AG10803 (cell line): ENCODE results near the gene EID2.

Experiments
- DNase-seq: peaks from one replicate; pipeline ENCODE4 v3.0.0; 2010; ENCODE audit warnings: low read depth
- H3K4me3 ChIP-seq: 2 replicates; pipeline ENCODE4 v1.5.1; 2011; ENCODE audit warnings: mild to moderate bottlenecking, low read length, control low read depth
- TF ChIP-seq, protein P1 (sequence below): conservative IDR thresholded peaks from 2 replicates; pipeline ENCODE4 v1.5.1; 2011; ENCODE audit warnings: mild to moderate bottlenecking, low read length, control low read depth, inconsistent platforms

Gene EID2, protein sequence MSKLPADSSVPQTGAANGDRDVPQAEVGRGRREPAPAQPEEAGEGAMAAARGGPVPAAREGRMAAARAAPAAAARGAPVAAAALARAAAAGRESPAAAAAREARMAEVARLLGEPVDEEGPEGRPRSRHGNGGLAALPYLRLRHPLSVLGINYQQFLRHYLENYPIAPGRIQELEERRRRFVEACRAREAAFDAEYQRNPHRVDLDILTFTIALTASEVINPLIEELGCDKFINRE

DNA sequence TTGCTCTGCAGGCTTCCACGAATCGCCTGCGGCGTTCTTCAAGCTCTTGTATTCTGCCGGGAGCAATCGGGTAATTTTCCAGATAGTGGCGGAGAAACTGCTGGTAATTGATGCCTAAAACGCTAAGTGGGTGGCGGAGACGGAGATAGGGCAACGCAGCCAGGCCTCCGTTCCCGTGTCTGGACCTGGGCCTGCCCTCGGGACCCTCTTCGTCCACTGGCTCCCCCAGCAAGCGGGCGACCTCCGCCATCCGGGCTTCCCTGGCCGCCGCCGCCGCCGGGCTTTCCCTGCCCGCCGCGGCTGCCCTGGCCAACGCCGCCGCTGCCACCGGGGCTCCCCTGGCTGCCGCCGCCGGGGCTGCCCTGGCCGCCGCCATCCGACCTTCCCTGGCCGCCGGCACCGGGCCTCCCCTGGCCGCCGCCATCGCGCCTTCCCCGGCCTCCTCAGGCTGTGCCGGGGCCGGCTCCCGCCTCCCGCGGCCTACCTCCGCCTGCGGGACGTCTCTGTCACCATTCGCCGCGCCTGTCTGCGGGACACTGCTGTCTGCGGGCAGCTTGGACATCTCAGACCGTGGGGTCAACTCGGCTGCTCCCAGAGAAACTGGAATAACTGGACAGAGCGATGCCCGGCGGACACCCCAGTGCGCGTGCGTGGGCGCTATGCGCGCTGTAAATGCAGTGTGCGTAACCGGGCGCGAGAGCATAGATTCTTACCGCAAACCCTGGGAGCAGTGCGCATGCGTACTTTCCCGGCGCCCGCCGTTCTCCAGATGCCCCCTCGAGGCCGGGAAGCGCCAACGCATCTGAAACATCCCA is at the start of gene EID2:
Gene EID2 (minus strand): TSS at position 644 of the 815 bp plus-strand sequence. CDS start 82 bp downstream, at position 562.
- peak within 1 kb of the TSS; percentile 88 for H3K4me3 ChIP-seq
- DNase-seq = peak; percentile 94
- TF ChIP-seq, protein P1, sequence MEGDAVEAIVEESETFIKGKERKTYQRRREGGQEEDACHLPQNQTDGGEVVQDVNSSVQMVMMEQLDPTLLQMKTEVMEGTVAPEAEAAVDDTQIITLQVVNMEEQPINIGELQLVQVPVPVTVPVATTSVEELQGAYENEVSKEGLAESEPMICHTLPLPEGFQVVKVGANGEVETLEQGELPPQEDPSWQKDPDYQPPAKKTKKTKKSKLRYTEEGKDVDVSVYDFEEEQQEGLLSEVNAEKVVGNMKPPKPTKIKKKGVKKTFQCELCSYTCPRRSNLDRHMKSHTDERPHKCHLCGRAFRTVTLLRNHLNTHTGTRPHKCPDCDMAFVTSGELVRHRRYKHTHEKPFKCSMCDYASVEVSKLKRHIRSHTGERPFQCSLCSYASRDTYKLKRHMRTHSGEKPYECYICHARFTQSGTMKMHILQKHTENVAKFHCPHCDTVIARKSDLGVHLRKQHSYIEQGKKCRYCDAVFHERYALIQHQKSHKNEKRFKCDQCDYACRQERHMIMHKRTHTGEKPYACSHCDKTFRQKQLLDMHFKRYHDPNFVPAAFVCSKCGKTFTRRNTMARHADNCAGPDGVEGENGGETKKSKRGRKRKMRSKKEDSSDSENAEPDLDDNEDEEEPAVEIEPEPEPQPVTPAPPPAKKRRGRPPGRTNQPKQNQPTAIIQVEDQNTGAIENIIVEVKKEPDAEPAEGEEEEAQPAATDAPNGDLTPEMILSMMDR = peak; percentile 78

- no peak for DNase-seq
- H3K4me3 ChIP-seq = no peak overlapping the region
- TF ChIP-seq, protein P1 = no peak
These were observed 48.1 kb upstream of the EID2 start for GRCh38 chr19:39588066-39588465.

GRCh38 chr19:39587496-39587895 is 47.5 kb upstream of the EID2 start:
- TF ChIP-seq, protein P1 = no peak
- no peak for DNase-seq
- H3K4me3 ChIP-seq = no peak overlapping the region

DNA sequence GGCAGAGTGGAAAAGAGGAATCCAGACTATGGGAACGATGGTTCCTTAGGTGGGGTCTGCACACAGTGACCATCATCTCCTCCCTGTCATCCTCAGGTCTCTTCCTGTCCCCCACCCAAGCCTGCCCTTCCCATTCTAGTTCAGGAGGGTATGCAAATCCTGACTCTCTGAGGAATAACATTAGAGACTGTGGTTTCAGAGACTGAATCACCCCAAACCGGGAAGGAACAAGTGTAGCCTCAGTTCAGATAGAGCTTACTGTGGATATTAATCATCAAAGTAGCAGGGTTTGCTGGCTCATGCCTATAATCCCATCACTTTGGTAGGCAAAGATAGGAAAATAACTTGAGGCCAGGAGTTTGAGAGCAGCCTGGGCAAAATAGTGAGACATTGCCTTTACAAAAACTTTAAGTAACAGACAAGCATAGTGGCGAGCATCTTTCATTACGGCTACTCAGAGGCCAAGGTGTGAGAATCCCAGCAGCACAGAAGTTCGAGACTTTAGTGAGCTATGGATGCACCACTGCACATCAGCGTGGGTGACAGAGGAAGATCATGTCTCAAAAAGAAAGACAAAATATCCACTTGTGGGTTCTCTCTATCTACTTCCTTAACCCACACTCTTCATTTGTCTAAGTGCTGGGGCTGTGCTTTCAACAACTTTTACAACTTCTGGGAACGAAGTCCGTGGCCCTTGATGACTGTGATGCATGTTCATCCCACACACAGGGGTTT is 43.1 kb upstream of the EID2 start:
- TF ChIP-seq, protein P1 = no peak
- no peak for DNase-seq
- no peak overlapping the region for H3K4me3 ChIP-seq

- TF ChIP-seq, protein P1 = no peak
- no peak overlapping the region for H3K4me3 ChIP-seq
- no peak for DNase-seq
These were observed 42.5 kb upstream of the EID2 start for GRCh38 chr19:39582442-39582841.

- TF ChIP-seq, protein P1 = no peak
- DNase-seq = peak; percentile 9
- H3K4me3 ChIP-seq = no peak overlapping the region
These were observed 28.6 kb upstream of the EID2 start for GRCh38 chr19:39568604-39569003.
